ENCODE data around the gene MMP17. TPM values are rescaled to one million over a fixed set of nuclear protein-coding genes. Genes with fewer than 3 reads are reported as not detected.

MMP17 gene
- total RNA-seq (14.8 and 15.0 TPM in 2 replicates), polyA plus RNA-seq (140 and 176 TPM in 2 replicates), polyA minus RNA-seq (24.8 and 68.1 TPM in 2 replicates)
- 36.3 TPM for total RNA-seq (2013)

- peaks cover 12% of the 10 kb centered on the region for H3K27me3 Mint-ChIP-seq
- TF ChIP-seq EZH2 (IDR thresholded peaks at IDR 0.05; ENCODE audit: borderline replicate concordance, insufficient read depth, low read depth, low read length, poor library complexity, severe bottlenecking) (no peak), CTCF (IDR thresholded peaks at IDR 0.05) (no peak)
- no peaks in the 10 kb centered on the region for H3K9me3 Mint-ChIP-seq (ENCODE audit: insufficient read depth)
- Histone ChIP-seq H3K4me3 (ENCODE audit: control extremely low read depth in 1 of 5, extremely low read depth in 1 of 5, insufficient read depth in 1 of 5, low read depth in 2 of 5, low read length in 4 of 5) (peak within 1 kb of the TSS; percentile 26 to 75 (median 67)), H3K9me3 (ENCODE audit: control extremely low read depth in 1 of 3, control insufficient read depth in 2 of 3, insufficient read depth in 1 of 3, low read length in 2 of 3) (peaks cover 0 to 4% (median 0%) of the 10 kb centered on the region in 3 donors), H3K79me2 (ENCODE audit: control insufficient read depth, insufficient read depth, low read length) (peaks cover 30% of the 10 kb centered on the region), H3K9ac (ENCODE audit: low read length) (peak within 1 kb of the TSS; percentile 69), H3K27me3 (replicated peaks in 1 of 4; ENCODE audit: control extremely low read depth in 1 of 4, control insufficient read depth in 3 of 4, insufficient read depth in 4 of 4, low read length in 3 of 4) (peaks cover 0 to 17% (median 8%) of the 10 kb centered on the region in 4 experiments), H4K20me1 (ENCODE audit: control insufficient read depth, insufficient read depth, low read length, poor library complexity, severe bottlenecking) (peaks cover 36% of the 10 kb centered on the region), H2AFZ (ENCODE audit: insufficient read depth, low read depth, low read length, poor library complexity, severe bottlenecking) (peak within 1 kb of the TSS; percentile 79), H3K4me2 (replicated peaks; ENCODE audit: low read depth, low read length, poor library complexity, severe bottlenecking) (peak within 1 kb of the TSS; percentile 97), H3K27ac (ENCODE audit: low read length in 2 of 2) (no peak within 1 kb of the TSS), H3K4me1 (ENCODE audit: control insufficient read depth in 2 of 2, insufficient read depth in 2 of 2, low read length in 2 of 2) (peaks cover 26 to 31% of the 10 kb centered on the region in 2 donors), H3K36me3 (replicated peaks in 1 of 2; ENCODE audit: control extremely low read depth in 1 of 2, control insufficient read depth in 1 of 2, extremely low read depth in 1 of 2, insufficient read depth in 2 of 2, low read length in 1 of 2) (no peaks in the 10 kb centered on the region)
- POLR2A ChIA-PET: interaction anchor here (0.6 to 1.3 kb wide), 2 partner anchors 102 to 229 kb away, joined by 3 read pairs; no protein-coding TSS in a partner anchor
- peak within 1 kb of the TSS; percentile 74 for H3K27ac Mint-ChIP-seq
- ATAC-seq (ENCODE audit: low read depth): peak; percentile 75
- under 1% methylated on average over 80 of the region's 86 CpGs for WGBS (ENCODE audit: insufficient coverage)
- DNase-seq: peak; percentile 84
- H3K4me1 Mint-ChIP-seq: peaks cover 33% of the 10 kb centered on the region
- CTCF ChIA-PET: interaction anchor here (1.5 to 3.9 kb wide), 6 partner anchors 53 to 912 kb away, joined by 3 to 32 read pairs (median 8); no protein-coding TSS in a partner anchor
- peak within 1 kb of the TSS; percentile 87 for H3K4me3 Mint-ChIP-seq
- intact Hi-C loops (cut with micrococcal nuclease): loop anchor here (2.0 to 10.0 kb wide), 3 partner anchors 97 to 911 kb away; partner anchors contain the start of genes EP400 and PUS1
Measured at GRCh38 chr12:131827961-131828534, at the start of gene MMP17. Gene MMP17 (plus strand): TSS chr12:131828393. CDS start chr12:131828495, 102 bp downstream.

- Histone ChIP-seq H4K20me1 (ENCODE audit: control insufficient read depth, insufficient read depth, low read length, poor library complexity, severe bottlenecking) (no peaks in the 10 kb centered on the region), H3K4me1 (ENCODE audit: control insufficient read depth in 2 of 2, insufficient read depth in 2 of 2, low read length in 2 of 2) (peaks cover 35 to 42% of the 10 kb centered on the region in 2 donors), H3K9ac (ENCODE audit: low read length) (no peak overlapping the region), H3K79me2 (ENCODE audit: control insufficient read depth, insufficient read depth, low read length) (peaks cover 16% of the 10 kb centered on the region), H3K4me2 (replicated peaks; ENCODE audit: low read depth, low read length, poor library complexity, severe bottlenecking) (no peak overlapping the region), H3K4me3 (ENCODE audit: control extremely low read depth in 1 of 5, extremely low read depth in 1 of 5, insufficient read depth in 1 of 5, low read depth in 2 of 5, low read length in 4 of 5) (no peak overlapping the region), H3K27ac (ENCODE audit: low read length in 2 of 2) (no peak overlapping the region), H2AFZ (ENCODE audit: insufficient read depth, low read depth, low read length, poor library complexity, severe bottlenecking) (no peak overlapping the region), H3K9me3 (ENCODE audit: control extremely low read depth in 1 of 3, control insufficient read depth in 2 of 3, insufficient read depth in 1 of 3, low read length in 2 of 3) (no peaks in the 10 kb centered on the region), H3K36me3 (replicated peaks in 1 of 2; ENCODE audit: control extremely low read depth in 1 of 2, control insufficient read depth in 1 of 2, extremely low read depth in 1 of 2, insufficient read depth in 2 of 2, low read length in 1 of 2) (peaks cover 7 to 49% of the 10 kb centered on the region in 2 experiments), H3K27me3 (replicated peaks in 1 of 4; ENCODE audit: control extremely low read depth in 1 of 4, control insufficient read depth in 3 of 4, insufficient read depth in 4 of 4, low read length in 3 of 4) (no peaks in the 10 kb centered on the region)
- peaks cover 43% of the 10 kb centered on the region for H3K4me1 Mint-ChIP-seq
- no peak for ATAC-seq (ENCODE audit: low read depth)
- no peak for DNase-seq
- no peak overlapping the region for H3K27ac Mint-ChIP-seq
- TF ChIP-seq EZH2 (IDR thresholded peaks at IDR 0.05; ENCODE audit: borderline replicate concordance, insufficient read depth, low read depth, low read length, poor library complexity, severe bottlenecking): no peak
- TF ChIP-seq CTCF (IDR thresholded peaks at IDR 0.05): no peak
- CTCF ChIA-PET: no interaction called here
- no peak overlapping the region for H3K4me3 Mint-ChIP-seq
- no peaks in the 10 kb centered on the region for H3K27me3 Mint-ChIP-seq
- no peaks in the 10 kb centered on the region for H3K9me3 Mint-ChIP-seq (ENCODE audit: insufficient read depth)
- intact Hi-C loops (cut with micrococcal nuclease): loop anchor here (10.0 kb wide), 1 partner anchor 146 kb away; the partner anchor contains the start of gene PUS1
- POLR2A ChIA-PET: no interaction called here
- WGBS (ENCODE audit: insufficient coverage): 95% methylated on average over 15 of the region's 23 CpGs
Measured at GRCh38 chr12:131779027-131779426, 49.2 kb upstream of the MMP17 start.
